Esophagus mucosa (tissue), 1 donor: Measurements from ENCODE around the gene SAMM50. TPM values are rescaled to one million over a fixed set of nuclear protein-coding genes. Genes with fewer than 3 reads are reported as not detected.

ENCODE experiments used
- ATAC-seq: fragments of 200-7000 bp; cut with Tn5 transposase; one replicate; pipeline ENCODE4 v1.9.1; 2020
- total RNA-seq: library from RNA; stranded (reverse); gene quantifications from one replicate; pipeline ENCODE4 v1.2.4, GENCODE V29; 2023
- donor health status: DM: yes; HTN: yes; CAD: no.

The SAMM50 gene
- total RNA-seq, 1 donor from 2014 or later = 37.2 TPM

- ATAC-seq = no peak
Measured at GRCh38 chr22:44032126-44032730, 77.0 kb downstream of the SAMM50 start.

GRCh38 chr22:44033287-44033686 lies 78.0 kb downstream of the SAMM50 start:
- no peak for ATAC-seq

- ATAC-seq = no peak
Measured at GRCh38 chr22:44033694-44034093, 78.5 kb downstream of the SAMM50 start.

- peak; percentile 95 for ATAC-seq
Measured at GRCh38 chr22:44037519-44038375, 82.5 kb downstream of the SAMM50 start.

GRCh38 chr22:44039566-44040171 lies 84.4 kb downstream of the SAMM50 start:
- no peak for ATAC-seq

- no peak for ATAC-seq
Measured at GRCh38 chr22:44042249-44043218, 87.3 kb downstream of the SAMM50 start.

- no peak for ATAC-seq
Measured at GRCh38 chr22:44045145-44045544, 89.9 kb downstream of the SAMM50 start.

Other genes starting within 250 kb of the SAMM50 start
- 1.6 TPM for gene EFCAB6, start 143.1 kb upstream of the SAMM50 start, total RNA-seq
- not detected for gene SULT4A1, start 92.9 kb upstream of the SAMM50 start, total RNA-seq
- not detected for gene PNPLA5, start 63.4 kb upstream of the SAMM50 start, total RNA-seq
- gene PNPLA3, start 31.6 kb upstream of the SAMM50 start, total RNA-seq = 1.3 TPM
- 6.7 TPM for gene PARVB, start 68.9 kb downstream of the SAMM50 start, total RNA-seq
- gene PARVG, start 225.5 kb downstream of the SAMM50 start, total RNA-seq = 2.1 TPM